HG02970 (cell line): ENCODE data around the gene CSRP2.

ENCODE experiments used
- ATAC-seq: cut with Tn5 transposase; IDR thresholded peaks from one replicate; pipeline ENCODE4 v1.9.1; 2021; ENCODE audit warnings: mild to moderate bottlenecking, moderate library complexity, moderate number of reproducible peaks; ENCODE audit not compliant: unreplicated experiment, low FRiP score

Gene CSRP2

GRCh38 chr12:76864791-76865400 lies 13.9 kb downstream of the CSRP2 start:
- peak; percentile 90 for ATAC-seq

DNA sequence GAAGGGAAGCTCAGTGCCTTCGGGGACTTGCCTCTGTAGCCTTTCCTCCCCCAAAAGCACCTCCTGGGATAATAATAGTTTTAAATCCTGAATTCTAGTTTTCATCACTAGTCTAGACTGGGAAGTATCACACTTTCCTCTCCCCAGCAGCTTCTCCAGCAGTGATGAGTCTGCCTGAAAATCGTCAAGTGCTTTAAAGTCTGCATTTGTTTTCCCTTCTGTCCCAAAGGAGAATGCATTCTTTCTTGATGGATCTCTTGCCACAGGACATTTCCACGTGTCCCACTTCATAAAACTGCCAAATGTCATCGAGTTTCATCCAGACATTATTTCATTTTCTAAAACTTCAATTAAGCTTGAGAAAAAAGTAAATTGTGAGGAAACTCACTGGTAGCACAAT lies 15.0 kb downstream of the CSRP2 start:
- no peak for ATAC-seq

DNA sequence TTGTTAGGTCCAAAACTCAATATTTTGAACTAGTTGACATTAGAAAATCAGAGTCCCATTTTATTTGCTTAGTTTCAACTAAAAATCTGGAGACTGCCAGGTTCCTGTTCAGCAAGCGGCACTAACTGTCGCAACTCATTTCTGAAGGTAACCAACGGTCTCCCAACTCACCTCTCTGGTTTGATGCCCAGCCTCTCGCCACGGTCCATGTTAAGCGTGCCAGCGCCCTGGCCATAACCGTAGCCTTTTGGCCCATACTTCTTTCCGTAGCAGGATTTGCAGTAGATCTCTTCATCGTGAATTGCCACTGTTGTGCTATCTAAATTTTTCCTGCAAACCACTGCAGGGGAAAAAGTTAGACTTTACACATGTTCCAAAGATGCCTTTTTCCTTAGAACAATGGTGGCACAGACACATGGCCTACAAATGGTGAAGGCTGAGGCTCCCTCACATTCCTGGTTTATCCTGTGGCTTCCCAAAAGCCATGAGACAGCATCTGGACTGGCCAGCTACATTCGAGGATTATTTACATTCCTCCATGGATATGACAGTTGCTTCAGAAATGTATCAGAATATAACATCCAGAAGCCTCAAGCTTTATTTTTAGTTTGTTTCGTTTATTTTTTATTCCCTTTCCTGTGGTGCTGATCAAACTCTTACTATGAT lies 15.7 kb downstream of the CSRP2 start:
- no peak for ATAC-seq

GRCh38 chr12:76860256-76860655 lies 18.6 kb downstream of the CSRP2 start:
- ATAC-seq, result no peak

DNA sequence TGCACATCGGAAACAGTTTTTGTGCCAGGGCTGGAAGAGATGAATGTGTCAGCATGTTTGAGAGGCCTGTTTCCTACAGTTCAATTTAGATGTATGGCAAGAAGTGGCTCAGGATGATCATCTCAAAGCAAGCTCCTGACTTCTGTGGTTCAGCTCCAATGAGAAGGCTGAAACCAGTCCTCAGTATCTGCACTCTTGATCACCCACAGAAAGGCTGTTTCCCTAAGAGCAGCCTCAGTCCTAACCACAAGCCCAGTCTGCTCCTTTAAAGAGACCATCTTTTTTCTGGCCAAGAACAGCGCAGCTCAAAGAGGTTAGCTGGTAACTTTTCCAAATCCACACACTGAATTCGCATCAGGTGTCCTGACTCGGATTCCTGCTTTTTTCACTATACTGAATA lies 19.2 kb downstream of the CSRP2 start:
- ATAC-seq, result no peak

GRCh38 chr12:76856018-76856644 lies 22.7 kb downstream of the CSRP2 start:
- ATAC-seq, result no peak

- ATAC-seq, result no peak
These were observed 23.5 kb downstream of the CSRP2 start for GRCh38 chr12:76855271-76855670.

GRCh38 chr12:76852106-76852505 lies 26.7 kb downstream of the CSRP2 start:
- ATAC-seq, result no peak

- no peak for ATAC-seq
These were observed 30.7 kb downstream of the CSRP2 start for GRCh38 chr12:76848132-76848531.

GRCh38 chr12:76847260-76847659 lies 31.6 kb downstream of the CSRP2 start:
- ATAC-seq, result no peak

DNA sequence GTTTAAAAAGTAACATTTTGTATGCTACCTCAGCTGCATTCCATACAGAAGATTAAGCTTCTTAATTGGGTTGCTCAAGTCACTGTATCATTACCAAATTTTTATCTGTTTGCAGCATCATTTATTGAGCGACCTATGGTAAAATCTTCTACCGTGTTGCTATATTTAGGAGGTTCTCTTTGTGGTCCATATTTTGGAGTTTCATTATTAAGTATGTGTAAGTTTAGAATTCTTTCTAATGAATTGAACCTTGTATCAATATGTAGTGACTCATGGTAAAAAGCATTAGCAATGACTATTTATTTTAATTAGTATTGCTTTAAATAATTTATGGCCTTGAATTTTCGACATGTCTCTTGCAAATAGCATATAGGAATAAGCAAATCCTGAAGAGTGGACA lies 42.2 kb downstream of the CSRP2 start:
- ATAC-seq, result no peak

DNA sequence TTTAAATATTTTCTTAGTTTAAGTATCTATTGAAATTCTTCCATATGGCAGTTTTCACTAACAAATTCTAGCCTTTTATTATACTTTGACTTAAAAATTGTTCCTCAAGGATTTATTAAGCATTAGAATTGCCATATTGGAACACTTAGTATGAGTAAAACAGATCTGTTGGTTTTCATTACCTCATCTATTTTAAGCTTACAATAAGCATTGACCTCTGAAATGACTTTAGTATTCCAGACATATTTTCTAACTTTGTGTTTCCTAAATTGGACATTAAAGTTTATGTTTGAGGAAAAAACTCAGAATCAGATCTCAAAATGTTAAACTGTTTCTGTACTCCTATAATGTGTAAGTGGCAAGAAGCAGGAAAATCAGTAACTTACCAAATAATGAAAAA lies 48.4 kb downstream of the CSRP2 start:
- ATAC-seq, result no peak

DNA sequence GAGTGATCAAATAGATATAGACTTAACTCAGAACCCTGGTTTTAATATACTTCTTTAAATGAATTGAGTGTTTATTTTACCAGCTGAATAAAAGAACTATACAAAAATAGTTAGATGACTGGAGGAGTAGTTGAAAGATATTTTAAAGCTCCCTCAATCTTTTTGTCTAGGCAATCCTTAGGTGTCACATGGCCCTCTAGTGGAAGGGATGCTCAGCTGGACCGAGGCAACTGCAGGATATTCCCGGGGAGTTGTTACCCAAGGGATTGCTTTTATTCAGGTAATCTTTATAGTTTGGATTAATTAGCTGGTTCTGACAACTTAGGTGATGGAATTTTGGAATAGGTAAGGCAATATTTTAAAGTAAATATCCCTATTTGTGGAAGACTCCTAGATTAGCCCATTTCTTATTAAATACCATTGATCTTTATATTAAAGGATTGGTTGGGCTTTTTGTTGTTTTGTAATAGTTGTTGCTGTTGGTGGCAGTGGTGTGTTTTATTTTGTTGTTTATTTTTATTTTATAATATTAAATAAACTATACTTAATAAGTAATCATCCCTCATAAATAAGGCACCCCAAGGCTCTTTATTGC lies 57.8 kb downstream of the CSRP2 start:
- ATAC-seq, result no peak

GRCh38 chr12:76813972-76814371 lies 64.8 kb downstream of the CSRP2 start:
- ATAC-seq, result no peak

GRCh38 chr12:76813265-76813664 lies 65.6 kb downstream of the CSRP2 start:
- no peak for ATAC-seq

DNA sequence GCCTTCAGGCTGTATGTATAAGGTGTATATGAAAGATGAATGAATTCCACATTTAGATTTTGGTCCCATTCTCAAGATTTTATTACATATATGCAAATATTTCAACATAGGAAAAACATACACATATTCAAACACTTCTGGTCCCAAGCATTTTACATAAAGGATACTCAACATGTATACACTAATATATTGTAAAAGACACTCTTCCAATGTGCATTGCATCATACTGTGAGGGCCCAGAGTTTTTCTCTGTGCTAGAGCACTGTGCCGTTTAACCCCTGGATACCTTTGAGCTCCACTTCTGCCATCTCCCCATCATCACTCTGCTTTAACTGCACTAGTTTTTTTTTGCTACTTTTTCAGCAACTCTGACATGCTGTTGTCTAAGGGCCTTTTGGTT lies 66.8 kb downstream of the CSRP2 start:
- no peak for ATAC-seq

- ATAC-seq, result no peak
These were observed 68.0 kb downstream of the CSRP2 start for GRCh38 chr12:76810671-76811419.
